IgD-negative memory B cell (primary cell): ENCODE measurements around the gene ALDH8A1. TPM values are rescaled to one million over a fixed set of nuclear protein-coding genes. Genes with fewer than 3 reads are reported as not detected.
"Not testable (repeated sequence)": the region's sequence is repeated elsewhere in the genome, so short reads cannot be mapped to it uniquely, and the experiment has no call there.

Experiments used
- H3K27ac Mint-ChIP-seq, 3 donors: one replicate each; pipeline ENCODE4 v1.8.0; 2020 to 2022; ENCODE audit warnings: mild to moderate bottlenecking in 3 of 3, mixed read lengths in 3 of 3, moderate library complexity in 1 of 3
- H3K27me3 Mint-ChIP-seq: one replicate; pipeline ENCODE4 v1.8.0; 2021; ENCODE audit warnings: mixed read lengths
- H3K36me3 Mint-ChIP-seq: one replicate; pipeline ENCODE4 v1.8.0; 2020; ENCODE audit warnings: mild to moderate bottlenecking, mixed read lengths
- H3K4me1 Mint-ChIP-seq, 3 donors: one replicate each; pipeline ENCODE4 v1.8.0; 2020 to 2022; ENCODE audit warnings: mixed read lengths in 3 of 3, mild to moderate bottlenecking in 1 of 3
- H3K4me3 Mint-ChIP-seq, 4 donors: one replicate each; pipeline ENCODE4 v1.8.0; 2020 to 2022; ENCODE audit warnings: mild to moderate bottlenecking in 4 of 4, mixed read lengths in 4 of 4, moderate library complexity in 3 of 4
- H3K9me3 Mint-ChIP-seq, 3 donors: one replicate each; pipeline ENCODE4 v1.8.0; 2020 to 2021; ENCODE audit warnings: mixed read lengths in 3 of 3, mild to moderate bottlenecking in 1 of 3
- polyA plus RNA-seq: library from polyadenylated mRNA; unstranded; fragments of 300-500 nt; fragmentation: Illumina TruSeq; gene quantifications from one replicate; pipeline ENCODE4 v1.2.3, GENCODE V29; 2021

Gene ALDH8A1
- polyA plus RNA-seq, 1 donor from 2014 or later = not detected

DNA sequence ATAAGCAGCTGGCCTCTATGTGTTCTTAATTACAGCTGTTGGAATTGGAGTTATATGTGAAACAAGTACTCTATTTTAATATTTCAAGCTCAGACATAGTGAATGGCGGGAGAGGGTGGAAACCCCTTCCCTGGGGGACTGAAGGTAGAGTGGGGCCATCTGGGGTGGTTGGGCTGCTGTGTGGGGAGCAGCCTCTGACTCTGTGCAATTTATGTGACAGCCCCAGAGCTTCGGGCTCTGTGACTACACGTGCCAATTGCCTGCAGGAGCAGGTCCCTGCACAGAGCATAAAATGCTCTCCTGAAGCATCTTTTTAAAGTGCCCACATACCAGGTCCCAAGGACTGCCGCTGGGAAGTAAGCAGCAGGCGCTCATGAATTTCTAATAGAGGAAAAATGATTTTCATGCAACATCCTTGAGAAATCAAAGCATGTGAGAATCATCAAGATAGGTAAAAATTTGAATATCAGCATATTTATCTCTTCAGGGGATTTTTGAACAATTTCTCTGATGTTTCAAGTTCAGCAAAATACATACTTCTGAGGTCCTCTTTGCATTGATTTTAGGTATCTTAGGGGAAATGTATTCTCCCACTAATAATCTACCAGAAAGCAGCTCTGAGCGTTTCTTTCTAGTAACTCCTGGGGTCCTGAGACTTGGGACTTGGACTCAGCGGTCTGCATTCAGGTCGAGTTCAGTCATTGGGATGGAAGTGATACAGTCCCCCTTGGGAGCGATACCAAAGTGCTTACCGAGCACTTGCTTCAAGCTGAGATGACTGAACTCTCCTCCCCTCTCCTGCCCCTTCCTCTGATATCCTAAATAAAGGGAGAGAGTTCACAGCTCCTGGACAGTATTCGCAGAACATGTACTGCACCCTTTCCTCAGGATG, 40.0 kb downstream of the ALDH8A1 start:
- no peaks in the 10 kb centered on the region for H3K9me3 Mint-ChIP-seq
- no peaks in the 10 kb centered on the region for H3K36me3 Mint-ChIP-seq
- H3K4me3 Mint-ChIP-seq = no peak overlapping the region
- no peak overlapping the region for H3K27ac Mint-ChIP-seq
- H3K27me3 Mint-ChIP-seq = peaks cover 7% of the 10 kb centered on the region
- H3K4me1 Mint-ChIP-seq = no peaks in the 10 kb centered on the region

DNA sequence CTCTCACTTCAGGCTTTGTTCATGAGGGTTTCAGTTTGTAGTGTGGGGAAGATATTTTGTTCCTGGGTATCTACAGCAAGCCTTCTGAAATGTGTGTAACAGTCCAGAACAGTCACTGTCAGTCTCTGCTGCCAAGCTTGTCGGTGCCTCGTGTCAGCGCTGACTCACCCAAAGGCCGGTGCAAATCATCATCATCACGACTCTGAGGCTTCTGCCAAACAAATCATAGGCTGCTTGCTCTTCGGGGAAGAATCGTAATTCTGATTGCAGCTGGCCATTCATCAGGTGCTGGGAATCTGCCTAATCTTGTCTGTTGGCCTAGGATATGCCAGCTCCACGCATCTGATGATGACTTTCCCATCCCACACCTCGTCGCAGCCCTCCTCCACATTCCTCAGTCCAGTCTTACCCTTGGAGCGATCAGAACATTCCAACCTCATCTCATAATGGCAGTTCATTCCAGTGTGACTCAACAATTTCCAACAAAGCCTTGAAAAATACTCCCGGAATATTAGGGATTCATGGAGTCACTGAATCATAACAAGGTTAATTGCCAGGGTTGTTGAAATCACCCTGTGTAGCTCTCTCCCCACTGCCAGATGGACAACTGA, 40.9 kb downstream of the ALDH8A1 start:
- Mint-ChIP-seq H3K27ac (no peak overlapping the region), H3K36me3 (no peaks in the 10 kb centered on the region), H3K9me3 (no peaks in the 10 kb centered on the region), H3K27me3 (peaks cover 7% of the 10 kb centered on the region), H3K4me3 (no peak overlapping the region), H3K4me1 (no peaks in the 10 kb centered on the region)

DNA sequence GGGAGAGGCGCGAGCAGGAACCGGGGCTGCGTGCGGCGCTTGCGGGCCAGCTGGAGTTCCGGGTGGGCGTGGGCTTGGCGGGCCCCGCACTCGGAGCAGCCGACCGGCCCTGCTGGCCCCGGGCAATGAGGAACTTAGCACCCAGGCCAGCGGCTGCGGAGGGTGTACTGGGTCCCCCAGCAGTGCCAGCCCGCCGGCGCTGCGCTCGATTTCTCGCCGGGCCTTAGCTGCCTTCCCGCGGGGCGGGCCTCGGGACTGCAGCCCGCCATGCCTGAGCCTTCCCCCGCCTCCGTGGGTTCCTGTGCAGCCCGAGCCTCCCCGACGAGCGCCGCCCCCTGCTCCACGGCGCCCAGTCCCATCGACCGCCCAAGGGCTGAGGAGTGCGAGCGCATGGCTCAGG, 45.2 kb downstream of the ALDH8A1 start:
- H3K27me3 Mint-ChIP-seq, H3K36me3 Mint-ChIP-seq, H3K4me3 Mint-ChIP-seq, H3K27ac Mint-ChIP-seq, H3K4me1 Mint-ChIP-seq, H3K9me3 Mint-ChIP-seq: not testable (repeated sequence)

DNA sequence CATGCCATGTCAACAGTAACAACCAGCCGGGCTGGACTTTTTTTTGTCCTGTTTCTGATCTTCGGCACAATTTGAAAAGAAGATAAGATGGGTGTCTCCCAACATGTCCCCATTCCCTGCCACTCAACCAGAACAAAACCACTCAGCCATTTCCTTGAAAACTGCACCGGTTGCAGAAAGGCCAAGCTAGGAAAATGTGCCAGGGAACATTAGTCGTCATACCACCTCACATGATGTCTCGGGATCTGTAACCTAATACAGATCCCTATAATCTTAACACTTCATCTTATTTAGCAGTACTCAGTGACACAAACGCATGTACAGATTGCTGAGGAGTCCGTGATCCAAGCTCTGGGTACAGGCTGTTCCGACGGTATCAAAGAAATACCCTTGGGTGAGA, 46.5 kb downstream of the ALDH8A1 start:
- no peaks in the 10 kb centered on the region for H3K9me3 Mint-ChIP-seq
- no peaks in the 10 kb centered on the region for H3K36me3 Mint-ChIP-seq
- no peak overlapping the region for H3K27ac Mint-ChIP-seq
- peaks cover 0 to 1% (median 0%) of the 10 kb centered on the region in 3 donors for H3K4me1 Mint-ChIP-seq
- peaks cover 2% of the 10 kb centered on the region for H3K27me3 Mint-ChIP-seq
- no peak overlapping the region for H3K4me3 Mint-ChIP-seq

DNA sequence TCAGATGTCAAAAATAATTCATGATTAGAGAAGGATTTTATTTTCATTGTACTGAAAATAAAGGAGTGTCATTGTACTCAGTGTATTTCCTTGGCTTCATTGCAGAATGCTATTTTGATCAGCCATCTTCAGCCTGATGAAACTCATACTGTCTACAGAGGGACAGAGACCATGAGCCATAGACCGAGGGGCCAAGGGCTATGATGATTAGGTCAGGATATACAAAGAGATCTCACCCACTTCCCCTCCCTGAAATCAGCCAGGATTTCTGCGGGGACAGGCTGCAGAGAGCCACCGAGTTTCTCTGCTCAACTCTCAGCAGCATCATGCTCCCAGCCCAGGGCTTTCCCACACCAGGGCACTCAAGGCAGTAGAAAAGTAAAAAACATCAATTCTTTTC, 47.0 kb downstream of the ALDH8A1 start:
- Mint-ChIP-seq H3K4me3 (no peak overlapping the region), H3K27ac (no peak overlapping the region), H3K9me3 (no peaks in the 10 kb centered on the region), H3K27me3 (no peaks in the 10 kb centered on the region), H3K4me1 (peaks cover 0 to 1% (median 0%) of the 10 kb centered on the region in 3 donors), H3K36me3 (no peaks in the 10 kb centered on the region)

- no peaks in the 10 kb centered on the region for H3K36me3 Mint-ChIP-seq
- no peak overlapping the region for H3K27ac Mint-ChIP-seq
Measured at GRCh38 chr6:134902074-134902861, 47.6 kb downstream of the ALDH8A1 start.

GRCh38 chr6:134898575-134898974, 51.3 kb downstream of the ALDH8A1 start:
- Mint-ChIP-seq H3K27me3 (peaks cover 8% of the 10 kb centered on the region), H3K36me3 (no peaks in the 10 kb centered on the region), H3K4me1 (peaks cover 0 to 1% (median 0%) of the 10 kb centered on the region in 3 donors), H3K4me3 (no peak overlapping the region), H3K9me3 (no peaks in the 10 kb centered on the region), H3K27ac (no peak overlapping the region)

More at GRCh38 chr6:134902074-134902861, 47.6 kb downstream of the ALDH8A1 start:
- Mint-ChIP-seq H3K4me1 (peaks cover 0 to 1% (median 0%) of the 10 kb centered on the region in 3 donors), H3K4me3 (no peak overlapping the region), H3K9me3 (no peaks in the 10 kb centered on the region), H3K27me3 (no peaks in the 10 kb centered on the region)

DNA sequence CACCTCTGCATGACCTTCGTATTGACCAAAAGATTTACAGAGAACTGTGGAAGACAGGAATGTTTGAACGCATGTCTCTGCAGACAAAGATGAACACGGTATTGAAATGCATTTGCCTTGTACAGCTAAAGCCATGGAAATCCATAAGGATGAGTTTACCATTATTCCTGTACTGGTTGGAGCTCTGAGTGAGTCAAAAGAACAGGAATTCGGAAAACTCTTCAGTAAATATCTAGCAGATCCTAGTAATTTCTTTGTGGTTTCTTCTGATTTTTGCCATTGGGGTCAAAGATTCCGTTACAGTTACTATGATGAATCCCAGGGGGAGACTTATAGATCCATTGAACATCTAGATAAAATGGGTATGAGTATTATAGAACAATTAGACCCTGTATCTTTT, 51.7 kb downstream of the ALDH8A1 start:
- H3K36me3 Mint-ChIP-seq, H3K4me3 Mint-ChIP-seq, H3K4me1 Mint-ChIP-seq, H3K27ac Mint-ChIP-seq, H3K9me3 Mint-ChIP-seq, H3K27me3 Mint-ChIP-seq: not testable (repeated sequence)

DNA sequence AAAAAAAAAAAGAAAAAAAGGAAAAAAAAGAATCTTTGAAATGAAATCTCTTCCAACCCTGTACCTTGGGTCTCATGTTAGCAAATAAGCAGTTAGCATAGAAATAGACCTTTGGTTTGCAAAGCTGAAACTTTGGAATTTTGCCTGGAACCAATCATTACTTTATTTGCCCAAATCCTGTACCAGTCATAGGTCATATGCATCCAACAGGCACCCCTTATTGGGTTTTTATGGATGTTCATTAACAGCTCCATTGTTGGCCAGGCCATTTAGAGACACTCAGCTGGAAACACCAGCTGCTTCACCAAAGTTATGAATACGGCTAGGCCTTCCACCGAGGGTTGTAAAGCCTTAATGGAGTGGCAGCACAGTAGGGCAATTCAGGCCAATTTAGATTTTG, 53.0 kb downstream of the ALDH8A1 start:
- H3K4me1 Mint-ChIP-seq = no peaks in the 10 kb centered on the region
- H3K4me3 Mint-ChIP-seq = no peak overlapping the region
- H3K36me3 Mint-ChIP-seq = no peaks in the 10 kb centered on the region
- peaks cover 8% of the 10 kb centered on the region for H3K27me3 Mint-ChIP-seq
- H3K9me3 Mint-ChIP-seq = peaks cover 0 to 9% (median 3%) of the 10 kb centered on the region in 3 donors
- no peak overlapping the region for H3K27ac Mint-ChIP-seq

DNA sequence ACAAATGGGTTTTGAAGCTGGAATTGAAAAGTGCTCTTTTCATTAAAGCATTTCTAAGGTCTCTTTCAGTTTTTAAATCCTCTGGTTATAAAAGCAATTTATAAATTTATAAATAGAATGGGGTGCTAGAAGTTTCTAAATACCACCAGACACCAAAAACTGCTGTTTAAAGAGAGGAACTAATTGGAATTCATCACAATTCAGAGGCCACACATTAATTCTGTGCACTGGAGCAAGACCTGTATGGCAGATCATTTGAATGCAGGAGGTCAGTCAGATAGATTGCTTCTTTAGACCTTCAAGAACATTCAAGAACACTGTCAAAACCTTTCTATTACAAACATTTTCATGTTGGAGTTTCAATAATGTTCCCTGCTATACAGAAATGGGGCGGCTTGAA, 55.1 kb downstream of the ALDH8A1 start:
- Mint-ChIP-seq H3K4me1 (peaks cover 0 to 1% (median 0%) of the 10 kb centered on the region in 3 donors), H3K27me3 (peaks cover 11% of the 10 kb centered on the region), H3K27ac (no peak overlapping the region), H3K9me3 (peaks cover 0 to 9% (median 3%) of the 10 kb centered on the region in 3 donors), H3K36me3 (no peaks in the 10 kb centered on the region), H3K4me3 (no peak overlapping the region)

DNA sequence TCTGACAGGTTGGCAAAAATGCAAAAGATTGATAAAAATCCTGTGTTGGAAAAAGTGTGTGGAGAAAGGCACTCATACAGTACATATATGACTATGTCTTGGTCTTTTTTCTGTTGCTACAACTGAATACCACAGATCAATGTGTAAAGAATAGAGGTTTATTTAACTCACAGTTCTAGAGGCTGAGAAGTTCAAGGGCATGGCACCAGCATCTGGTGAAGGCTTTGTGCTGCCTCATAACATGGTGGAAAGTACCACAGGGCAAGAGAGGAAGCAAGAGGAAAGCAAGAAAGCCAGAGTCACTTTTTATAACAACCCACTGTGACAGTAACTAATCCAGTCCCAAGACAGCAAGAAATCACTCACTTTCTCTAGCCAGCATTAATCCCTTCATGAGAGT, 57.5 kb downstream of the ALDH8A1 start:
- peaks cover 0 to 9% (median 3%) of the 10 kb centered on the region in 3 donors for H3K9me3 Mint-ChIP-seq
- H3K27me3 Mint-ChIP-seq = peaks cover 11% of the 10 kb centered on the region
- H3K27ac Mint-ChIP-seq = no peak overlapping the region
- no peak overlapping the region for H3K4me3 Mint-ChIP-seq
- peaks cover 0 to 1% (median 0%) of the 10 kb centered on the region in 3 donors for H3K4me1 Mint-ChIP-seq
- H3K36me3 Mint-ChIP-seq = no peaks in the 10 kb centered on the region

GRCh38 chr6:134891633-134892032, 58.3 kb downstream of the ALDH8A1 start:
- peaks cover 0 to 1% (median 0%) of the 10 kb centered on the region in 3 donors for H3K4me1 Mint-ChIP-seq
- no peak overlapping the region for H3K4me3 Mint-ChIP-seq
- peaks cover 0 to 9% (median 3%) of the 10 kb centered on the region in 3 donors for H3K9me3 Mint-ChIP-seq
- H3K36me3 Mint-ChIP-seq = no peaks in the 10 kb centered on the region
- no peak overlapping the region for H3K27ac Mint-ChIP-seq
- H3K27me3 Mint-ChIP-seq = peaks cover 11% of the 10 kb centered on the region

GRCh38 chr6:134888316-134888715, 61.6 kb downstream of the ALDH8A1 start:
- H3K9me3 Mint-ChIP-seq = peaks cover 0 to 9% (median 3%) of the 10 kb centered on the region in 3 donors
- no peak overlapping the region for H3K4me3 Mint-ChIP-seq
- H3K27ac Mint-ChIP-seq = no peak overlapping the region
- H3K27me3 Mint-ChIP-seq = peaks cover 11% of the 10 kb centered on the region
- H3K4me1 Mint-ChIP-seq = peaks cover 0 to 1% (median 0%) of the 10 kb centered on the region in 3 donors
- no peaks in the 10 kb centered on the region for H3K36me3 Mint-ChIP-seq

DNA sequence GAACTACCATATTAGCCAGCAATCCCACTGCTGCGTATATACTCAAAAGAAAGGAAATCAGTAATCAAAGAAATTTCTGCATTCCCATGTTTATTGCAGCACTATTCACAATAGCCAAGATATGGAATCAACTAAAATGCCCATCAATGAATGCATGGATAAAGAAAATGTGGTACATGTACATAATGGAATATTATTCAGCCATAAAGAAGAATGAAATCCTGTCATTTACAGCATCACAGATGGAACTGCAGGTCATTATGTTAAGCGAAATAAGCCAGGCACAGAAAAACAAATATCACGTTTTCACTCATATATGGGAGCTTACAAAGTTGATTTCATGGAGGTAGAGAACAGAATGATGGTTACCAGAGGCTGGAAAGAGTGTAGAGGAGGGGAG, 65.1 kb downstream of the ALDH8A1 start:
- Mint-ChIP-seq H3K27ac (no peak overlapping the region), H3K27me3 (peaks cover 7% of the 10 kb centered on the region), H3K4me3 (no peak overlapping the region), H3K4me1 (peaks cover 0 to 1% (median 0%) of the 10 kb centered on the region in 3 donors), H3K9me3 (no peaks in the 10 kb centered on the region), H3K36me3 (no peaks in the 10 kb centered on the region)

DNA sequence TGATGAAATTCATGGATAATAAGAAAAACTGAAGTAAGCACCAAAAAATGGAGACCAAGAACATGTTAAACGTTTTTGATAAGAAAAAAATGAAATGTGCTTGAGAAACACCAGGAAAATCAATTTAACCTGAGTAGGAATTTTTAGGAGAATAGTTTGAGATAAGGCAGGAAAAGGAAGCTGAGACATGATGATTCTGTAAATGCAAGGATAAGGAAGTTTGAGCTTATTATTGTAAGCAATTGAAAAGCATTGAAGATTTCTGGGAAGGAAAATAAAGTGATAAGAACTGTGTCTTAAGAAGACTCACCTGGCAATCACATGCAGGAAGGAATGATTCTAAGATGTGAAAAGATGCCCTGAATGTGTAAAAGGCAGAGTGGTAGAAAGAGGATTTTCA, 66.6 kb downstream of the ALDH8A1 start:
- Mint-ChIP-seq H3K27ac (no peak overlapping the region), H3K27me3 (peaks cover 7% of the 10 kb centered on the region), H3K4me3 (no peak overlapping the region), H3K4me1 (peaks cover 0 to 1% (median 0%) of the 10 kb centered on the region in 3 donors), H3K36me3 (peaks cover 1% of the 10 kb centered on the region), H3K9me3 (no peaks in the 10 kb centered on the region)
